Large intestine (tissue), 3 donors: Measurements from ENCODE around the gene NHLRC1. TPM values are rescaled to one million over a fixed set of nuclear protein-coding genes. Genes with fewer than 3 reads are reported as not detected.
"Not testable (repeated sequence)": the region's sequence is repeated elsewhere in the genome, so short reads cannot be mapped to it uniquely, and the experiment has no call there.

Experiments used
- DNase-seq, 2 donors: peaks; one replicate each; pipeline versions ENCODE4 v3.0.0 to v3.0.0-alpha.2; 2013
- H3K27ac ChIP-seq: one replicate; pipeline ENCODE4 v1.5.1; 2013; ENCODE audit warnings: low read length
- H3K27me3 ChIP-seq: 2 replicates; pipeline ENCODE4 v1.6.1; 2013; ENCODE audit warnings: low read length; ENCODE audit not compliant: control insufficient read depth, insufficient read depth
- H3K36me3 ChIP-seq: 2 replicates; pipeline ENCODE4 v1.6.1; 2013; ENCODE audit warnings: low read length; ENCODE audit not compliant: control insufficient read depth, insufficient read depth
- H3K4me1 ChIP-seq: one replicate; pipeline ENCODE4 v1.6.1; 2013; ENCODE audit warnings: low read length; ENCODE audit not compliant: control insufficient read depth, insufficient read depth
- H3K4me3 ChIP-seq: one replicate; pipeline ENCODE4 v1.5.1; 2013; ENCODE audit warnings: low read length
- H3K9me3 ChIP-seq: one replicate; pipeline ENCODE4 v1.6.1; 2013; ENCODE audit warnings: mild to moderate bottlenecking, low read depth, low read length, moderate library complexity; ENCODE audit not compliant: control insufficient read depth
- WGBS: methylation state at CpG from one replicate; pipeline ENCODE4 v1.1.5; 2013; ENCODE audit warnings: low lambda C conversion rate; ENCODE audit not compliant: insufficient coverage; 5-methylcytosine and 5-hydroxymethylcytosine counted together
- polyA plus RNA-seq: library from polyadenylated mRNA; unstranded; fragments of 120-200 nt; gene quantifications from one replicate; pipeline ENCODE4 v1.2.1, GENCODE V29; 2013

Gene NHLRC1
- polyA plus RNA-seq, 1 donor, result 2.6 TPM

GRCh38 chr6:18155150-18155863 lies 32.8 kb upstream of the NHLRC1 start, which contains the start of gene KDM1B:
Gene KDM1B (plus strand): TSS chr6:18155422. CDS start chr6:18159896, 4,474 bp downstream.
- H3K4me1 ChIP-seq, result peaks cover 13% of the 10 kb centered on the region
- H3K36me3 ChIP-seq, result peaks cover 5% of the 10 kb centered on the region
- peak within 1 kb of the TSS; percentile 94 for H3K4me3 ChIP-seq
- no peaks in the 10 kb centered on the region for H3K9me3 ChIP-seq
- H3K27ac ChIP-seq, result peak within 1 kb of the TSS; percentile 98
- no CpG with 5 or more reads among the region's 87 CpGs for WGBS
- DNase-seq, result peak; percentile 98 to 99
- no peaks in the 10 kb centered on the region for H3K27me3 ChIP-seq

- no peaks in the 10 kb centered on the region for H3K36me3 ChIP-seq
- peaks cover 13% of the 10 kb centered on the region for H3K4me1 ChIP-seq
- H3K27me3 ChIP-seq, result no peaks in the 10 kb centered on the region
- peak within 1 kb of the TSS; percentile 94 for H3K4me3 ChIP-seq
- peak within 1 kb of the TSS; percentile 98 for H3K27ac ChIP-seq
- WGBS, result 0% methylated on average over 3 of the region's 34 CpGs
- H3K9me3 ChIP-seq, result no peaks in the 10 kb centered on the region
- no peak for DNase-seq
These were observed 32.2 kb upstream of the NHLRC1 start, which contains the start of gene TPMT for GRCh38 chr6:18154507-18155149. Gene TPMT (minus strand): TSS chr6:18155077. CDS start chr6:18149127, 5,950 bp downstream.

GRCh38 chr6:18153311-18153703 lies 30.8 kb upstream of the NHLRC1 start:
- Histone ChIP-seq H3K4me3 (no peak overlapping the region), H3K27ac (no peak overlapping the region), H3K36me3 (no peaks in the 10 kb centered on the region), H3K27me3 (no peaks in the 10 kb centered on the region), H3K4me1 (peaks cover 17% of the 10 kb centered on the region), H3K9me3 (no peaks in the 10 kb centered on the region)
- DNase-seq, result peak in 1 of 2 donors; percentile 5

- 80% methylated on average over 1 of the region's 3 CpGs for WGBS
- H3K36me3 ChIP-seq, result no peaks in the 10 kb centered on the region
- no peaks in the 10 kb centered on the region for H3K9me3 ChIP-seq
- no peak overlapping the region for H3K27ac ChIP-seq
- peaks cover 26% of the 10 kb centered on the region for H3K4me1 ChIP-seq
- DNase-seq, result no peak
- H3K27me3 ChIP-seq, result no peaks in the 10 kb centered on the region
- no peak overlapping the region for H3K4me3 ChIP-seq
These were observed 29.3 kb upstream of the NHLRC1 start for GRCh38 chr6:18151801-18152200.

- not testable (repeated sequence) for H3K27ac ChIP-seq, H3K27me3 ChIP-seq, DNase-seq, H3K36me3 ChIP-seq, H3K9me3 ChIP-seq, H3K4me3 ChIP-seq
- 100% methylated on average over 3 of the region's 3 CpGs for WGBS
- H3K4me1 ChIP-seq, result peaks cover 27% of the 10 kb centered on the region
These were observed 28.9 kb upstream of the NHLRC1 start for GRCh38 chr6:18151391-18151790.

GRCh38 chr6:18148304-18149025 lies 26.0 kb upstream of the NHLRC1 start:
- Histone ChIP-seq H3K4me3 (no peak overlapping the region), H3K36me3 (no peaks in the 10 kb centered on the region), H3K4me1 (peaks cover 24% of the 10 kb centered on the region), H3K9me3 (no peaks in the 10 kb centered on the region), H3K27me3 (no peaks in the 10 kb centered on the region), H3K27ac (peak overlapping the region; percentile 91)
- peak; percentile 88 to 94 for DNase-seq
- WGBS, result 49% methylated on average over 2 of the region's 5 CpGs

- H3K27me3 ChIP-seq, result no peaks in the 10 kb centered on the region
- peak in 1 of 2 donors; percentile 47 for DNase-seq
- H3K4me1 ChIP-seq, result peaks cover 16% of the 10 kb centered on the region
- 50% methylated on average over 2 of the region's 2 CpGs for WGBS
- H3K36me3 ChIP-seq, result peaks cover 7% of the 10 kb centered on the region
- H3K4me3 ChIP-seq, result no peak overlapping the region
- no peaks in the 10 kb centered on the region for H3K9me3 ChIP-seq
- peak overlapping the region; percentile 91 for H3K27ac ChIP-seq
These were observed 25.1 kb upstream of the NHLRC1 start for GRCh38 chr6:18147616-18148015.

- H3K4me3 ChIP-seq, result no peak overlapping the region
- H3K9me3 ChIP-seq, result no peaks in the 10 kb centered on the region
- peak in 1 of 2 donors; percentile 83 for DNase-seq
- peak overlapping the region; percentile 91 for H3K27ac ChIP-seq
- H3K4me1 ChIP-seq, result peaks cover 16% of the 10 kb centered on the region
- no peaks in the 10 kb centered on the region for H3K27me3 ChIP-seq
- H3K36me3 ChIP-seq, result peaks cover 12% of the 10 kb centered on the region
- 17% methylated on average over 2 of the region's 2 CpGs for WGBS
These were observed 24.7 kb upstream of the NHLRC1 start for GRCh38 chr6:18147160-18147559.

- no peak overlapping the region for H3K4me3 ChIP-seq
- DNase-seq, result no peak
- WGBS, result no CpG with 5 or more reads among the region's 3 CpGs
- H3K9me3 ChIP-seq, result no peaks in the 10 kb centered on the region
- no peak overlapping the region for H3K27ac ChIP-seq
- H3K36me3 ChIP-seq, result peaks cover 41% of the 10 kb centered on the region
- H3K4me1 ChIP-seq, result peaks cover 7% of the 10 kb centered on the region
- no peaks in the 10 kb centered on the region for H3K27me3 ChIP-seq
These were observed 20.0 kb upstream of the NHLRC1 start for GRCh38 chr6:18142591-18142861.

GRCh38 chr6:18141805-18142590 lies 19.5 kb upstream of the NHLRC1 start:
- Histone ChIP-seq H3K27ac (no peak overlapping the region), H3K4me3 (no peak overlapping the region), H3K4me1 (peaks cover 5% of the 10 kb centered on the region), H3K27me3 (no peaks in the 10 kb centered on the region), H3K9me3 (no peaks in the 10 kb centered on the region), H3K36me3 (peaks cover 41% of the 10 kb centered on the region)
- DNase-seq, result no peak
- WGBS, result 88% methylated on average over 4 of the region's 13 CpGs
